HCT116 (cell line): ENCODE results near the gene LIMK2. TPM values are rescaled to one million over a fixed set of nuclear protein-coding genes. Genes with fewer than 3 reads are reported as not detected.

Experiments
- ATAC-seq: fragments of 200-7000 bp; cut with Tn5 transposase; 2 replicates; pipeline ENCODE4 v1.9.1; 2020; ENCODE audit warnings: mild to moderate bottlenecking, moderate library complexity
- BruUV-seq: library from RNA; stranded (reverse); fragments of 400-500 nt; replicated peaks from 2 replicates; lab custom pipeline; 2021; lab: Mats Ljungman, UMichigan
- CTCF ChIA-PET: fragments of 300-600 bp; sonication (Branson Sonifier 250); formaldehyde crosslinking; loops from one replicate; lab custom pipeline; 2021; ENCODE audit warnings: antibody characterized with exemption; lab: Charles Lee
- POLR2A ChIA-PET: fragments of 300-600, 350-600 bp; sonication (Branson Sonifier 250); formaldehyde crosslinking; loops from one replicate; lab custom pipeline; 2021; ENCODE audit warnings: antibody characterized with exemption; lab: Charles Lee
- RAD21 ChIA-PET, 2 experiments: fragments of 300-600 bp; sonication (Branson Sonifier 250); formaldehyde crosslinking; loops; one replicate each; lab custom pipeline; 2023; ENCODE audit warnings: low total read pairs in 2 of 2; ENCODE audit not compliant: uncharacterized antibody in 2 of 2, unreplicated experiment in 2 of 2, low non-redundant PET in 1 of 2; lab: Charles Lee
- DNase-seq: peaks from one replicate; pipeline ENCODE4 v3.0.0-alpha.2; 2010; ENCODE audit warnings: low read depth, low spot score
- H2AFZ ChIP-seq: fragments of 200-600 bp; shearing (Covaris generic), sonication (generic); 2 replicates; pipeline ENCODE4 v1.6.1; 2017; ENCODE audit warnings: low read depth, mixed run types, mixed read lengths, antibody characterized with exemption, low read length; ENCODE audit not compliant: poor library complexity, severe bottlenecking
- H3K27ac ChIP-seq: 2 replicates; pipeline ENCODE4 v1.5.1; 2012; ENCODE audit warnings: low read depth, low read length
- H3K27me3 ChIP-seq: fragments of 200-600 bp; sonication (generic); 2 replicates; pipeline ENCODE4 v1.6.1; 2016; ENCODE audit warnings: mixed run types, low read length, mixed read lengths; ENCODE audit not compliant: insufficient read depth
- H3K36me3 ChIP-seq, 2 experiments: fragments of 200-500 bp in 1 of 2; fragments of 200-600 bp in 1 of 2; sonication (Bioruptor generic) in 1 of 2; sonication (generic) in 1 of 2; 2 replicates each; pipeline versions ENCODE4 v1.5.1 to v1.6.1; 2014 to 2016; ENCODE audit warnings: low read length in 2 of 2, inconsistent platforms in 1 of 2, mixed read lengths in 1 of 2, mixed run types in 1 of 2; ENCODE audit not compliant: insufficient read depth in 2 of 2, control insufficient read depth in 1 of 2
- H3K4me1 ChIP-seq, 2 experiments: fragments of 200-600 bp in 1 of 2; sonication (generic) in 1 of 2; 2 replicates each; pipeline versions ENCODE4 v1.5.1 to v1.6.1; 2012 to 2017; ENCODE audit warnings: low read length in 2 of 2, inconsistent platforms in 1 of 2, mild to moderate bottlenecking in 1 of 2, mixed read lengths in 1 of 2, mixed run types in 1 of 2, moderate library complexity in 1 of 2; ENCODE audit not compliant: insufficient read depth in 2 of 2, control insufficient read depth in 1 of 2
- H3K4me2 ChIP-seq: fragments of 200-600 bp; sonication (generic); 2 replicates; pipeline ENCODE4 v1.6.1; 2017; ENCODE audit warnings: mixed run types, low read length, mixed read lengths
- H3K4me3 ChIP-seq, 2 experiments: fragments of 200-600 bp in 1 of 2; sonication (generic) in 1 of 2; replicated peaks in 1 of 2; 2 replicates each; pipeline ENCODE4 v1.5.1; 2011 to 2016; ENCODE audit warnings: low read length in 2 of 2, control low read depth in 1 of 2, low read depth in 1 of 2, mild to moderate bottlenecking in 1 of 2, mixed read lengths in 1 of 2, mixed run types in 1 of 2
- H3K79me2 ChIP-seq: fragments of 200-600 bp; sonication (generic); 2 replicates; pipeline ENCODE4 v1.6.1; 2017; ENCODE audit warnings: mild to moderate bottlenecking, mixed run types, low read length, moderate library complexity, mixed read lengths; ENCODE audit not compliant: insufficient read depth
- H3K9ac ChIP-seq: fragments of 200-600 bp; sonication (generic); 2 replicates; pipeline ENCODE4 v1.6.1; 2016; ENCODE audit warnings: low read length, mixed read lengths
- H3K9me2 ChIP-seq: fragments of 200-600 bp; sonication (generic), shearing (Covaris generic); 2 replicates; pipeline ENCODE4 v1.6.1; 2017; ENCODE audit warnings: mixed run types, mild to moderate bottlenecking, moderate library complexity; ENCODE audit not compliant: insufficient read depth
- H3K9me3 ChIP-seq, 2 experiments: fragments of 200-500 bp in 1 of 2; fragments of 200-600 bp in 1 of 2; sonication (Bioruptor generic) in 1 of 2; sonication (generic) in 1 of 2; 2 replicates each; pipeline ENCODE4 v1.6.1; 2014 to 2017; ENCODE audit warnings: low read length in 2 of 2, mixed read lengths in 2 of 2, inconsistent platforms in 1 of 2, low read depth in 1 of 2, mild to moderate bottlenecking in 1 of 2, mixed run types in 1 of 2, moderate library complexity in 1 of 2; ENCODE audit not compliant: control insufficient read depth in 1 of 2, insufficient read depth in 1 of 2
- H4K20me1 ChIP-seq: fragments of 200-600 bp; sonication (generic), shearing (Covaris generic); 2 replicates; pipeline ENCODE4 v1.6.1; 2017; ENCODE audit warnings: mixed run types, mild to moderate bottlenecking, moderate library complexity; ENCODE audit not compliant: insufficient read depth
- ELF1 ChIP-seq: IDR thresholded peaks from 2 replicates; pipeline ENCODE4 v1.6.1; 2012; ENCODE audit warnings: low read depth, borderline replicate concordance
- EZH2 ChIP-seq: fragments of 200-600 bp; sonication (generic); IDR thresholded peaks from 2 replicates; pipeline ENCODE4 v1.6.1; 2017; ENCODE audit warnings: antibody characterized with exemption, mixed run types
- FOSL1 ChIP-seq: IDR thresholded peaks from 2 replicates; pipeline ENCODE4 v1.6.1; 2012; ENCODE audit warnings: low read depth
- JUND ChIP-seq: IDR thresholded peaks from 2 replicates; pipeline ENCODE4 v1.6.1; 2012
- POLR2A ChIP-seq: IDR thresholded peaks from 2 replicates; pipeline ENCODE4 v1.7.0; 2011; ENCODE audit warnings: borderline replicate concordance; ENCODE audit not compliant: insufficient read depth, insufficient read length; ENCODE audit errors: extremely low read depth
- RAD21 ChIP-seq: IDR thresholded peaks from 2 replicates; pipeline ENCODE4 v1.6.1; 2012; ENCODE audit warnings: low read depth, mild to moderate bottlenecking
- SP1 ChIP-seq: IDR thresholded peaks from 2 replicates; pipeline ENCODE4 v1.6.1; 2012; ENCODE audit warnings: low read depth
- TCF7L2 ChIP-seq: IDR thresholded peaks from 2 replicates; pipeline ENCODE4 v1.7.0; 2011; ENCODE audit warnings: borderline replicate concordance, inconsistent platforms; ENCODE audit not compliant: insufficient read depth, insufficient read length; ENCODE audit errors: extremely low read depth
- YY1 ChIP-seq: IDR thresholded peaks from 2 replicates; pipeline ENCODE4 v1.6.1; 2011; ENCODE audit warnings: low read length, low read depth, moderate library complexity, mild to moderate bottlenecking; ENCODE audit not compliant: insufficient replicate concordance; ENCODE audit errors: extremely low read depth
- ZBTB33 ChIP-seq: IDR thresholded peaks from 2 replicates; pipeline ENCODE4 v1.6.1; 2011; ENCODE audit warnings: mild to moderate bottlenecking, low read length, moderate library complexity; ENCODE audit not compliant: insufficient replicate concordance; ENCODE audit errors: extremely low read depth
- ZFX ChIP-seq: fragments of 450-650 bp; IDR thresholded peaks from 2 replicates; pipeline ENCODE4 v1.6.1; 2017
- ZNF274 ChIP-seq: fragments of 200-500 bp; sonication (Bioruptor generic); IDR thresholded peaks from 2 replicates; pipeline ENCODE4 v1.6.1; 2014; ENCODE audit warnings: mild to moderate bottlenecking, low read depth, low read length, inconsistent platforms
- intact Hi-C: fragments of 100-400 bp; cut with micrococcal nuclease; formaldehyde crosslinking; loops from 2 replicates; pipeline ENCODE4 v1.10.0; 2022
- total RNA-seq: library from RNA; stranded (reverse); gene quantifications from one replicate; pipeline ENCODE4 v1.2.1, GENCODE V29; 2021; ENCODE audit not compliant: unreplicated experiment

Gene LIMK2
- total RNA-seq, 1 experiment from 2014 or later, result 21.9 TPM

GRCh38 chr22:31247726-31248125, 35.6 kb downstream of the LIMK2 start:
- BruUV-seq, result no TSS peak
- peaks cover 12% of the 10 kb centered on the region; the same call in 1 of the 2 replicates for H3K79me2 ChIP-seq
- POLR2A ChIA-PET, result no interaction called here

More at GRCh38 chr22:31247726-31248125, 35.6 kb downstream of the LIMK2 start:
- Histone ChIP-seq H3K27ac (no peak overlapping the region), H2AFZ (no peak overlapping the region), H3K4me2 (no peak overlapping the region), H3K27me3 (no peaks in the 10 kb centered on the region), H3K4me3 (no peak overlapping the region), H3K9ac (no peak overlapping the region), H3K4me1 (peaks cover 24 to 31% of the 10 kb centered on the region in 2 experiments), H3K36me3 (peaks cover 0 to 6% of the 10 kb centered on the region in 2 experiments; a peak in 1 of 4 replicates), H3K9me2 (no peaks in the 10 kb centered on the region), H3K9me3 (no peaks in the 10 kb centered on the region), H4K20me1 (peaks cover 4% of the 10 kb centered on the region; the same call in 1 of the 2 replicates)
- intact Hi-C loops, result no loop called here
- ATAC-seq (no peak), DNase-seq (no peak)
- TF ChIP-seq TCF7L2, result no peak
- TF ChIP-seq ZNF274, result no peak
- no peak for TF ChIP-seq FOSL1
- TF ChIP-seq YY1, result no peak
- TF ChIP-seq SP1, result no peak
- no peak for TF ChIP-seq EZH2
- no peak for TF ChIP-seq ZBTB33
- no peak for TF ChIP-seq ELF1
- no peak for TF ChIP-seq JUND
- no peak for TF ChIP-seq RAD21
- TF ChIP-seq ZFX, result no peak
- no peak for TF ChIP-seq POLR2A
- ChIA-PET CTCF (interaction anchor here (0.8 kb wide), 1 partner anchor 9 kb away, joined by 3 read pairs; no protein-coding TSS in a partner anchor), RAD21 (no interaction called here)
